GM18909 (cell line): ENCODE measurements around the gene TM9SF4.
"Not testable (repeated sequence)": the region's sequence is repeated elsewhere in the genome, so short reads cannot be mapped to it uniquely, and the experiment has no call there.

Experiments used
- ATAC-seq: cut with Tn5 transposase; IDR thresholded peaks from one replicate; pipeline ENCODE4 v1.9.1; 2021; ENCODE audit warnings: mild to moderate bottlenecking; ENCODE audit not compliant: unreplicated experiment, poor library complexity

Gene TM9SF4

DNA sequence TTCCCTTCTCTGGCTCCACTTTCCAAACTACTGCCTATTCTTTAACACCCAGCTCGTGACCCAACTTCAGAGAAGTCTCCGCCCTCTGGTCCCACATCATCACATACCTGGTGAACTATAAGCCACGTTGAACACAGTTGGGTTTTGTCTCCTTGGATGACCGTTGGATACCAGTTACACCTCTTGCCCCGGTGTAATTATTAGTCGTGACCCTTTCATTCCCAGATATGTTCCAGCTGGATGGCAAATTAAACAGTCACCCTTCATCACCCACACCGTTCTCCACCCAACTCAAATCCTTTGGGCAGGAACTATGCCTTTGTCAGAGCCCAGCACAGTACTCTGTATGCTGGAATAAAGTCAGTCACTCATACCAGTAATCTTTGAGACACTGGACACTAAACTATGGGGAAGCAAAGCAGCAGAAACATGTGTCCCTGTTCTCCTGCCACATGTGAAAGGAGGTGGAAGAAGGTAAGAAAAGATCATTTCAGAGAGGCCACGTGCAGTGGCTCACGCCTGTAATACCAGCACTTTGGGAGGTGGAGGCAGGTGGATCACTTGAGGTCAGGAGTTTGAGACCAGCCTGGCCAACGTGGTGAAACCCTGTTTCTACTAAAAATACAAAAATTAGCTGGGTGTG lies 75.6 kb downstream of the TM9SF4 start:
- no peak for ATAC-seq

- ATAC-seq, result no peak
Measured at GRCh38 chr20:32186506-32186905, 77.0 kb downstream of the TM9SF4 start.

DNA sequence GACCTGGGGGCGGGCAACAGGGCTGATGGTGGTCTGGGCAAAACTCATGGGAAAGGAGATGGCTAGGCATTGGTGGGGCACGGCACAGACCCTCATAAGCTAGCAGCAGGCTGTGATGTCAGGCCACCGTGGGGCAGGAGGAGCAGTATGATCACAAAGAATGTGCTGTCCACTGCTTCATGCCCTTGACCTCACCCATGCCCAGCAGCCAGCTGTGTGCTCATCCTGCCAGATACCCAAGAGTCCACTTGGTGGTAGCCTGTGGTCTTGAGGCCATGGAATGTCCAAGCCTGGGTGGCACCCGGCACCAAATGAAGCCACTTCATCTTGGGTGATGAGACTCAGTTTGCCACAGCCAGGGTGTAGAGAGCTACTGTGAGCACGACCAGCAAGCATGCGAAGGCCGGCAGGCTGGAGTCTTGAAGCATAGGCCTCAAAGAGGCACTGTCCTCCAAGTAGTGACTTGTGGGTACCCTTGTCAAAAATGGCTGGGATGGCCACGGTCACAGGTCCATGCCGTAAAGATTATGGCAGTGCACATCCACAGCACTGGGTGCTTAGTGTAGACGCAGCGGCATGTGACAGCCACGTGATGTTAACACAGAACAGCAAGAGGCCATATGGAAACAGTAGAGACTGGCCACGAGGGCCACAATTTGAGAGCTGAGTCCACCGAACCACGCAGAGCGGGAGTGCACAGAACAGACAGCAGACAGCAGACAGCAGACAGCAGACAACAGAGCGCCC lies 79.0 kb downstream of the TM9SF4 start:
- no peak for ATAC-seq

GRCh38 chr20:32189123-32189410 lies 79.6 kb downstream of the TM9SF4 start:
- ATAC-seq, result no peak

- ATAC-seq, result no peak
Measured at GRCh38 chr20:32189691-32190615, 80.4 kb downstream of the TM9SF4 start.

DNA sequence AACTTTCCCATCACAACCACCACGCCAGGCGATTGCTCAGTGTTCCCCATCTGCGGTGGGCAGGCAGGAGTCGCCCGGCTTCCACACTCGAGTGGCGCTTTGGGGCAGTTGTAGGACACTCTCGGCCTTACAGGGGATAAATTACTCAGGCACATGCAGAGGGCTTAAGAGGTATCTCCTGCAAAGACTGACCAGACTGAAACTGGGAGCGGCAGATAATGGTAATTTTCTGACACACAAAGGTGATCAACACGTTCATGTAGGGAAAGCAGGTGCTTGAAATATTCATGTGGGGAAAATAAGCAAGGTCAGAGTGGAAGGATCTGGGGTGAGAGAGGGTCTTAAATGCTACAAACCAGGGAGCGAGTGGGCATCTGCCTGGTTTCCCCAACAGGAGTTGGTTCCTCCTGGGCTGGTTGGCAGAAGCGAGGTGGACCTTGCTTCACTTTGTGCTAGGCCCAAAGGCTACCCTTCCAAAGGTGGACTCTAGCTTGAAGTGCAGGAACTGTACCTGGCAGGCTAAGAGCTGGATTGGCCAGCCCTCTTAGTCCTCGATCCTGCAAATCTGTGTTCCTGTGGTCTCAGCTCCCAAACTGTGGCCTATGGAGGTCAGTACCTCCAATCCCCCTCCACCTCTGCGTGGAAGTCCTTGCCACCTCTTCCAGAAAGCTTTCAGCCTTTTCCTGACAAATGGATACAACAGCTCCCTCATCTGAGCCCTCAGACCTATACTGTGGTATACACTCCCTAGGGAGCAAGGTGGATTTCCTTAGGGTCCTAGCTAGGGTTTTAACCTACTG lies 81.3 kb downstream of the TM9SF4 start:
- ATAC-seq, result no peak

DNA sequence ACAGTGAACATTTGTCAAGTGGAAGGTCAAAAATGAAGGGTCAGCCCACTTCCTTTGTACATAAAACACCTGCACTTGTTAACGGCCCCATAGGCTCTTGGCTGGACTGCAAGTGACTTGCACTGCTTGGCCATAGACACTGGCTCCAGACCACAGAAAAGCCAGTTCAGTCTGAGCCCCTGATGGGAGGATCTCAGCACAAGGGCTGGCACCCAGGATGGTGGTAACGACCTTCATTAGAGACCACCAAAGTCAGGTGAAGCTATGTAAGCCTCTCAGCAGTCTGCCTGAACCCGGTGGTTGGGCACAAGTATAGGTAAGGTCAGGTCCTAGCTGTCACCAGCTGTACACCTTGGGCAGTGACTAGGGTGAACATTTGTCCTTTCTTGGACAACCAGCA lies 81.9 kb downstream of the TM9SF4 start:
- ATAC-seq, result no peak

DNA sequence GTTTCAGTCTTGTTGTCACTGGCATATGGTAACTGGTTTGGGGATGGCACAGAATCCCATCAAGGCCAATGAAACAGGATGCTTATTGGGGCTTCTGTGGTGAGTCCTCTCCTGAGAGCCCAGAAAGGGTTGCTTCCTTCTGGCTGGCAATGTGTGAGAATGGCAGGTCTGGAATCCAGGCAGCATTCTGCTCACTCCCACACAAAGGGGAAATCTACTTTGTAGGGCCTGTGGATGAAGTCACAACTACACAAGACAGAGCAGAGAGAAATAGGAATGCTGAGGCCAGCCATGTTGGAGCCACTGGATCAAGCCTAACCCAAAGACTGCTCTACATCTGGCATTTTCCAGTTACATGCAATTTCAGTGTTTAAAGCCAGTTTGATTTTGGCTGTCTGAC lies 82.4 kb downstream of the TM9SF4 start:
- no peak for ATAC-seq

- ATAC-seq, result no peak
Measured at GRCh38 chr20:32192698-32193097, 83.2 kb downstream of the TM9SF4 start.

DNA sequence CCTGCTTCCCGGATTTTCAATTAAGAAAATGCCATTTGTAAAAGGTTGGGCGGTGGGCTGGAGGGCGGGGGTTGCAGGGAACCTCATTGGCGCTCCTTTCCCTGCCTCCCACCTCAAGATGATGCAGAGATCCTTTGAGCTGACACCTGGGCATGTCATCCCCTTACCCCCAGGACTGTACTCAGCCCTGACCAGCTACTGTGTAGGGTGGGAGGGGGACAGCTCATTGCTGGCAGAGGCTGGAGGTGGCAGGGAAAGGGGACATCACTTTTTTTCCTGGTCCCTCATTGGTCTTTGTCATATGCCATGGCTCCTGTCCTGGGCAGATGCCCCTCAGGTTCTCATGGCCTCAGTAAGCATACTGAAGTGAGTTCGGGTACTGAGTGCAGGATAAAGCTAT lies 83.8 kb downstream of the TM9SF4 start:
- ATAC-seq, result not testable (repeated sequence)

- ATAC-seq, result no peak
Measured at GRCh38 chr20:32193996-32194395, 84.5 kb downstream of the TM9SF4 start.

- no peak for ATAC-seq
Measured at GRCh38 chr20:32195581-32195980, 86.1 kb downstream of the TM9SF4 start.

GRCh38 chr20:32196613-32197012 lies 87.1 kb downstream of the TM9SF4 start:
- ATAC-seq, result not testable (repeated sequence)

DNA sequence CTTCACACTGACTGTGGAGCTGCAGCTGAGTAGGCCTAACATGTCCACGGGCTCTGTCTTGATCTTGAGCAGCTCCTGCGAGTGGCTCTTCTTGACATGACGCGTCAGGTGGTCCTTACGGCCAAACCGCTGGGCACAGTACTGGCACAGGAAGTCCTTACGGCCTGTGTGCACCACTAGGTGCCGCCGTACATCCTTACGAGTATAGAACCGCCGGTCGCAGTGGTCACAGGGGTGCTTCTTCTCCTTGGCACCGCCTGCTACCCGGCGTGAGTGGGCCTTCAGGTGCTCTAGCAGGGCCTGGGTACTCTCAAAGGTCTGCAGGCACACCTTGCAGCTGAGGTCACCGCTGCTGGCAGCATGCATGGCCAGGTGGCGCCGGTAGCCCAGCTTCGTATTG lies 87.6 kb downstream of the TM9SF4 start:
- ATAC-seq, result not testable (repeated sequence)

DNA sequence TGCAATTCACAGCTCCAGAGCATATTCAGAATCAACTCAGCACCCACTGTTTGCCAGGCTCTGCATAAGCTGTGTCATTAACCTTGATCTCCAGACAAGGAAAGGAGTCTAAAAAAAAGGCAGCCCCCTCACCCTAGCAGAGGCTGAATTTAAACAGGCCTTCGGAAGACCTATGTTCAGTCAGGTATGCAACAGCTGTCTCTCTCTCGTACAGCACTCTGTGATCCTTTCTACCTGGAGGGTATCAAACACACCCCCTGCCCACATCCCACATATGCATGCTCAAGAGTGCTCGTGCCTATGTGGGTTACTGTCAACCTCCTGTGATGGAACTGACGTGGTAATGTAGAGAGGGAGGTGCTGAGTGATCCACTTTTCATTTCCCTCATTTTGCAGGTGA lies 89.5 kb downstream of the TM9SF4 start:
- no peak for ATAC-seq

- ATAC-seq, result no peak
Measured at GRCh38 chr20:32201296-32201976, 91.9 kb downstream of the TM9SF4 start.

GRCh38 chr20:32201977-32202363 lies 92.5 kb downstream of the TM9SF4 start:
- ATAC-seq, result no peak

GRCh38 chr20:32203356-32204204 lies 94.1 kb downstream of the TM9SF4 start:
- no peak for ATAC-seq
